Lower leg skin (tissue), 4 donors: Measurements from ENCODE around the gene MRPS9. TPM values are rescaled to one million over a fixed set of nuclear protein-coding genes. Genes with fewer than 3 reads are reported as not detected.

ENCODE experiments used
- DNase-seq, 2 donors: peaks; one replicate each; pipeline ENCODE4 v3.0.0-alpha.2; 2019; ENCODE audit warnings: low spot score in 2 of 2
- H3K4me3 ChIP-seq: fragments of 200-600 bp; sonication (generic); 2 replicates; pipeline ENCODE4 v1.5.1; 2017; ENCODE audit warnings: mild to moderate bottlenecking, low read depth; ENCODE audit not compliant: poor library complexity, severe bottlenecking
- CTCF ChIP-seq, 3 donors: fragments of 450-650 bp; IDR thresholded peaks; one replicate each; pipeline ENCODE4 v1.5.1; 2016; ENCODE audit warnings: antibody characterized with exemption in 3 of 3, mild to moderate bottlenecking in 3 of 3, moderate library complexity in 2 of 3
- POLR2A ChIP-seq, 2 donors: fragments of 450-650 bp; IDR thresholded peaks; one replicate each; pipeline ENCODE4 v1.6.1; 2016 to 2017; ENCODE audit warnings: antibody characterized with exemption in 2 of 2, mild to moderate bottlenecking in 1 of 2, moderate library complexity in 1 of 2
- WGBS, 2 donors: methylation state at CpG; one replicate each; pipeline ENCODE4 v1.1.5; 2018; 5-methylcytosine and 5-hydroxymethylcytosine counted together
- intact Hi-C: fragments of 100-400 bp; cut with DNase I; formaldehyde crosslinking; loops from one replicate; pipeline ENCODE4 v1.15.0; 2023; ENCODE audit warnings: low total_unique reads
- total RNA-seq, 4 donors: library from RNA; depleted of rRNA; stranded (reverse); fragments of >200 nt; gene quantifications; one replicate each; pipeline ENCODE4 v1.1.0, GENCODE V29; 2016

The MRPS9 gene
- total RNA-seq, 4 donors from 2014 or later, result 16.1 to 20.0 (median 17.3) TPM

- intact Hi-C loops, result no loop called here
Measured at GRCh38 chr2:105080461-105080860, 42.6 kb downstream of the MRPS9 start.

GRCh38 chr2:105081006-105081601 lies 43.2 kb downstream of the MRPS9 start:
- 74 to 81% methylated on average over 20 of the region's 20 CpGs for WGBS, 2 donors
- intact Hi-C loops, result no loop called here
- TF ChIP-seq POLR2A (IDR thresholded peaks at IDR 0.05), result no peak
- no peak overlapping the region for H3K4me3 ChIP-seq
- DNase-seq, result no peak

More at GRCh38 chr2:105080461-105080860, 42.6 kb downstream of the MRPS9 start:
- no peak for DNase-seq
- H3K4me3 ChIP-seq, result no peak overlapping the region
- TF ChIP-seq POLR2A (IDR thresholded peaks at IDR 0.05) (no peak), CTCF (IDR thresholded peaks at IDR 0.05) (no peak)

- intact Hi-C loops, result no loop called here
Measured at GRCh38 chr2:105082107-105082506, 44.2 kb downstream of the MRPS9 start.

GRCh38 chr2:105085525-105085924 lies 47.7 kb downstream of the MRPS9 start:
- no peak for DNase-seq
- TF ChIP-seq CTCF (IDR thresholded peaks at IDR 0.05) (no peak), POLR2A (IDR thresholded peaks at IDR 0.05) (no peak)
- no peak overlapping the region for H3K4me3 ChIP-seq
- WGBS, 2 donors, result 42 to 64% methylated on average over 1 of the region's 1 CpG
- intact Hi-C loops, result no loop called here

More at GRCh38 chr2:105082107-105082506, 44.2 kb downstream of the MRPS9 start:
- no peak for DNase-seq
- TF ChIP-seq CTCF (IDR thresholded peaks at IDR 0.05), result no peak
- no peak for TF ChIP-seq POLR2A (IDR thresholded peaks at IDR 0.05)
- WGBS, 2 donors, result 80 to 83% methylated on average over 8 of the region's 8 CpGs
- no peak overlapping the region for H3K4me3 ChIP-seq

GRCh38 chr2:105087273-105087672 lies 49.4 kb downstream of the MRPS9 start:
- WGBS, 2 donors, result 53 to 94% methylated on average over 1 of the region's 1 CpG
- no peak for DNase-seq
- no peak for TF ChIP-seq POLR2A (IDR thresholded peaks at IDR 0.05)
- no peak for TF ChIP-seq CTCF (IDR thresholded peaks at IDR 0.05)
- no peak overlapping the region for H3K4me3 ChIP-seq
- intact Hi-C loops, result no loop called here

- TF ChIP-seq POLR2A (IDR thresholded peaks at IDR 0.05) (no peak), CTCF (IDR thresholded peaks at IDR 0.05) (no peak)
- DNase-seq, result no peak
- H3K4me3 ChIP-seq, result no peak overlapping the region
- intact Hi-C loops, result no loop called here
- 85 to 95% methylated on average over 5 of the region's 5 CpGs for WGBS, 2 donors
Measured at GRCh38 chr2:105090091-105090490, 52.2 kb downstream of the MRPS9 start.
